Measurements from ENCODE around the gene HDAC7. TPM values are rescaled to one million over a fixed set of nuclear protein-coding genes. Genes with fewer than 3 reads are reported as not detected.

Gene HDAC7
- total and polyA plus RNA-seq, 12 donors = 26.9 to 75.6 (median 40.3) TPM

- no peak for DNase-seq
- Histone ChIP-seq H3K4me1 (peaks cover 47 to 84% (median 72%) of the 10 kb centered on the region in 9 donors), H3K27ac (peak overlapping the region in 9 of 10 donors; percentile 18 to 88 (median 77)), H3K36me3 (peaks cover 0 to 16% (median 0%) of the 10 kb centered on the region in 9 donors), H3K27me3 (peaks cover 0 to 5% (median 0%) of the 10 kb centered on the region in 7 donors), H3K9me3 (no peaks in the 10 kb centered on the region), H3K4me3 (peak overlapping the region in 1 of 10 donors; percentile 15)
- no peak for ATAC-seq
- 87 to 89% methylated on average over 3 of the region's 3 CpGs for WGBS, 2 donors
- no peak for TF ChIP-seq CTCF (IDR thresholded peaks at IDR 0.05)
- intact Hi-C loops (cut with DNase I) = no loop called here
Measured at GRCh38 chr12:47739297-47739696, 80.4 kb downstream of the HDAC7 start.

- Histone ChIP-seq H3K27ac (peak overlapping the region; percentile 76 to 93 (median 86)), H3K27me3 (no peaks in the 10 kb centered on the region), H3K9me3 (no peaks in the 10 kb centered on the region), H3K36me3 (peaks cover 0 to 16% (median 0%) of the 10 kb centered on the region in 9 donors), H3K4me3 (no peak overlapping the region), H3K4me1 (peaks cover 47 to 93% (median 80%) of the 10 kb centered on the region in 9 donors)
- intact Hi-C loops (cut with DNase I) = loop anchor here in 4 of 10 donors (1.0 to 2.0 kb wide), 5 partner anchors 15 to 21 kb away; no protein-coding TSS in a partner anchor
- 74 to 75% methylated on average over 17 of the region's 17 CpGs for WGBS, 2 donors
- TF ChIP-seq CTCF (IDR thresholded peaks at IDR 0.05) = no peak
- DNase-seq (peak in 1 of 2 donors; percentile 40), ATAC-seq (no peak)
Measured at GRCh38 chr12:47737936-47738594, 81.6 kb downstream of the HDAC7 start.

- intact Hi-C loops (cut with DNase I) = loop anchor here in 4 of 10 donors (1.0 to 2.0 kb wide), 5 partner anchors 16 to 20 kb away; no protein-coding TSS in a partner anchor
Measured at GRCh38 chr12:47736877-47737676, 82.6 kb downstream of the HDAC7 start.

More at GRCh38 chr12:47736877-47737676, 82.6 kb downstream of the HDAC7 start:
- Histone ChIP-seq H3K36me3 (peaks cover 0 to 16% (median 0%) of the 10 kb centered on the region in 9 donors), H3K9me3 (no peaks in the 10 kb centered on the region), H3K27ac (peak overlapping the region; percentile 76 to 93 (median 86)), H3K4me1 (peaks cover 47 to 94% (median 84%) of the 10 kb centered on the region in 9 donors), H3K27me3 (no peaks in the 10 kb centered on the region), H3K4me3 (peak overlapping the region in 5 of 10 donors; percentile 1 to 18 (median 8))
- WGBS, 2 donors = 13% methylated on average over 19 of the region's 19 CpGs
- ATAC-seq = peak; percentile 77 to 89 (median 82)
- peak; percentile 90 to 91 for DNase-seq
- TF ChIP-seq CTCF (IDR thresholded peaks at IDR 0.05) = no peak
